NCI-H2196 treated with DMSO at 0.1 percent for 48 hours (cell line): ENCODE results near the gene SYT13.
A peak's percentile ranks its signal among the peaks of the same experiment; 100 is the strongest.
"Not testable (repeated sequence)": the region's sequence is repeated elsewhere in the genome, so short reads cannot be mapped to it uniquely, and the experiment has no call there.

ENCODE experiments used
- DNase-seq: peaks from one replicate; lab custom pipeline; 2025; ENCODE audit not compliant: unreplicated experiment; lab: John Stamatoyannopoulos, UW

The SYT13 gene

DNA sequence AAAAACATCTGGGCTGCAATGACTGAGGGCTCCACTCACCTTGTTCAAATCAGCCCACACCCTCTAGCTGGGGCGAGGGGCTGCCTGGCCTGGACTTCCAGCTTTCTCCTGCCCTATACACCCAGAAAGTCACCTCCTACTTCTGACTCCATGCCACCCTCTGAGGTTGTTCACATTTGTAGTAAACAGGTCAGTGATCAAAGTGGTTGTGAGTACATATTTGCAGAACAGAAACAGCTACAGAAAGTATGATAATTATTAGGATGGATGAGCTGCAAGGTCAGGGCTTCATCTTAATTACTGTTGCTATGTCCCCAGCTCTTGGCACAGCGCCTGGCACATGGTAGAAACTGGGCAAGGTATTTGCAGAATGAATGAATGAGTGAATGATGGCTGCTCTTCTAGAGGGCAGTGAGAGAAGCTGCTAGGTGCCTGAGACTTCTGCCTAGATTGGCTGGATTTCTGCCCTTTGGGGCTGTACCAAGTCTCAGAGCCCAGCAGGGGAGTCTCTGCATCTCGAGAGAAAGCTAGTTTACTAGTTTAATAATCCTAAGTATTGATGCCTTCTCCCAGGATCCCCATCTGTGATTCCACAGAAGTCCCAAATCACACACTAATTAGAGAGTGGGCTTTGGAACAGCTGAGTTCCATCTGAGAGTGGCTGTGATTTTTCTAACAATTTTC, 36.0 kb downstream of the SYT13 start:
- no peak for DNase-seq

DNA sequence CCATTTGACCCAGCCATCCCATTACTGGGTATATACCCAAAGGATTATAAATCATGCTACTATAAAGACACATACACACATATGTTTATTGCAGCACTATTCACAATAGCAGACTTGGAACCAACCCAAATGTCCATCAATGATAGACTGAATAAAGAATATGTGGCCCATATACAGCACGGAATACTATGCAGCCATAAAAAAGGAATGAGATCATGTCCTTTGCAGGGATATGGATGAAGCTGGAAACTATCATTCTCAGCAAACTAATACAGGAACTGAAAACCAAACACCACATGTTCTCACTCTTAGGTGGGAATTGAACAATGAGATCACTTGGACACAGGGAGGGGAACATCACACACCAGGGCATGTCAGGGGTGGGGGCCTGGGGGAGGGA, 36.8 kb downstream of the SYT13 start:
- not testable (repeated sequence) for DNase-seq

DNA sequence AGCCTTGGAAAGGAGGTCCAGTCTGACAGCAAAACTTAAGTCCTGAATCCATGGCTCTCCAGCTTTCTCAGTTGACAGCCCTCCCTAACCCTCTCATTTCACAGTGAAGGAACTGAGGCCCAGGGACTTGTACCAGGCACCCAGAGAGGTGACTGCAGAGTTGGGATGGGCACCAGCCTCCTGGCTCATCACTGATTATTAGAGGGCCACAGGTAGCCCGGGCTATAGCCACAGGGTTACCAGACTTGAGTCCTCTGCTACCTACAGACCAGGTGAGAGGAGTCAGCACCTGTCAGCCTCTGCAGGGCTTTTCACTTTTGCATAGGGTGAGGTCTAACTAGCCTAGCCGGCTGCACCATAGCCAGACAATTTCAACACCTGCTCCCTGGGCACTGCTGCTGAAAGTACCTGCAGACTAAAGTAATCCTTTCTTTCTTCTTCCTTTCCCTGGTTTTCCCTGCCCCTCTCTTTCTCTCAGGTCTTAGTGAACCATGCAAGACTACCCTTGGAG, 37.6 kb downstream of the SYT13 start:
- no peak for DNase-seq

DNA sequence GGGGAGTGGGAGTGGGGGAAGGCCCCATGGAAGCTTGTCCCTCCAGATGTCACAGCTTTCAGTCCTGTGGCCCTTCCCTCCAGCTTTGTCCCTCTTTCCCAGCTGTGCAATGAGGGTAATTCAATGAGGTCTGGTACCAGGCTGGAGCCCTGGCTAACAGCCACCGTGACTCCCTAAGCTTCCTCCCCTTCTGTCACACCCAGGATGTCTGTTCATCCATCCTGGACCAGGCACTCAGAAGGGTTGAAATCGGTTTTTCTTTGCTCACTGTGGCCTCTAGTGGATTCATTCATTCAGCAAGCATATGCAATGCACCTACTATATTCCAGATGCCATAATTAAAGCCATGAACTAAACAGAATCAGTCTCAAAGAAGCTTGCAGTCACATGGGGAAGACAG, 38.7 kb downstream of the SYT13 start:
- no peak for DNase-seq

DNA sequence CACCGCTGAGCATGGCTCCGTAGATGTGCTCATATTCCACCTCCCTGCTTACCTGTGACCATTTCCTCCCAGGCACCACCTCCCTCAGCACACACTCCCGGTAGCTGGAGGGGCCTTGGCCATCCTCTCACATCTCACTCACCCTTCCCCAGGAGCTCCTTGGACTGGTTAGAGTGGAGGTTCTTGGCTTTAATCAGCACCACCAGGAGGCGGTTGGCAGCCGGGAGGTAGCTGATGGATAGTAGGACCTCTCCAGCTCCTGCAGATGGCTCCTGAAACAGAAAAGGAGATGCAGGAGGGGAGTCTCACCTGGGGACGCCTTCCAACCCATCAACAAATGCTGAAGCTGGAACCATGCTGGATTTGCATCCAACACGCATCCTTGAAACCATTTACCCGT, 39.9 kb downstream of the SYT13 start:
- DNase-seq = no peak

DNA sequence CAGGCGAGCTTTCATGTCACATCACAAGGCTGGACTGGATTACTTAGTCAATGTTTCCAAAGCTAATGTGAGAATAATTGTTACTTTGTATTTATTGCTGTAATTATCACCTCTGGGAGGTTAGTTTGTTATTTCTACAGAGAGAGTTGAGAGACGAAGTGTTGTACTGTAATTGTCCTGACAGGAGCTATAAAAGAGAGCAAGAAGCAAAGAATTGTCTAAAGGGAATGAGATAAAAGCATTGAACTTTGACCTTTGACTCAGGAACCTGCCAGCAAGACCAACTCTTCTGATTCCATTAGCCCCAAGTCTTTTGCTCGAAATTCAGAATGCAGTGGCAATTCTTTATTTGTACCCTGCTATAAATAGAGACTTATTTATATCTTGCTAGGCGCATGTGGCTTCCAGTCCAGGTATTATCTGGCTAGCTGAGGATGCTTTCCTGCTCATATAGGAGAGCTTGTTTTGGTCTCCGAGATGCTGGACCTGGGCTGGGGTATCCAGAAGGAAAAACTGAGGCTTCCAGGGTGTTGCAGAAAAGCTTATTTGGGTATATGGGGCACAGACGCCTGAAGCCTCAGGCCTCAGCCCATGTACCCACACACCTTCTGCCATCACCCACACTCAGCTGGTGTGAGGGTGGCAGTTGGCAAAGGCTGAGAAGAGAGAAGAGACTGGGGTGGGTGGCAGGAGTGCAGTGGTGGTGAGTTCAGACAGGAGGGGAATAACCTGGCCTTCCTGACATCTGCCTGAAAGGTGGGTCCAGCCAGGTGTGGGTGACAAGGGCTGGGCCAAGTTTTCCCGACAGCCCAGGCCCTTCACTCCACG, 40.7 kb downstream of the SYT13 start:
- no peak for DNase-seq

DNA sequence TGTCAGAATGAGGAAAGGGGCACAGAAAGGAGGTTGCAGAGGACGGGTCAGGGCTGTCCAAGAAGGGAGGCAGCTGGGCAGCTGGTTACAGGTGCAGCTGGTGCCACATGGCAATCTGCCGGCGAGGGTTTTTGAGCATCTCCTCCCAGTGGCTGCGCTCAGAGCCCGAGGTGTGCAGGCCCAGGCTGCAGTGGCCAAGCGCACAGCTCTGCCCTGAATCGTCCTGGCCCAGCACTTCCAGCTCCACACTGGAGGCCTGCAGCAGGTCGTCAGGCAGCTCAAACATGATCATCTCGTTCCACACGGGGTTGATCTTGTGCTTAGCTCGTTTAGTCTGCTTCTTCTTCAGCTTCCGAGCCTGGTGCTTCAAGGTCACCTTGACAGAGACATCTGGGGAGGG, 42.2 kb downstream of the SYT13 start:
- no peak for DNase-seq

DNA sequence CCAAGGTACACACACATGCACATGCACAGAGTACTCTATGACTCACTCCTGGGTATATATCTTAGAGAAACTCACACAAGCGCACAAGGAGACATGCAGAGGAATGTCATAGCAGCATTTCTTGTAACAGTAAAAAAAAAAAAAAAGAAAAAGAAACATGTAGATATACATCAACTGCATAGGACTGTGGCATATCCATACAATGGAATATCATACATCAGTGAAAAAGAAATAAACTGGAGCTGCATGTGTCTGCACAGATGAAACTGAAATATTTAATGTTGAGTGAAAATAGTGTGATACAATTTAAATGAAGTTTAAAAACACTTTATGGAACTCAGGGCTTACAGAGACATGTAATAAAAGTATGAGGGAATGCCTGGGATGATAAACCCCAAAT, 46.4 kb downstream of the SYT13 start:
- DNase-seq = no peak

DNA sequence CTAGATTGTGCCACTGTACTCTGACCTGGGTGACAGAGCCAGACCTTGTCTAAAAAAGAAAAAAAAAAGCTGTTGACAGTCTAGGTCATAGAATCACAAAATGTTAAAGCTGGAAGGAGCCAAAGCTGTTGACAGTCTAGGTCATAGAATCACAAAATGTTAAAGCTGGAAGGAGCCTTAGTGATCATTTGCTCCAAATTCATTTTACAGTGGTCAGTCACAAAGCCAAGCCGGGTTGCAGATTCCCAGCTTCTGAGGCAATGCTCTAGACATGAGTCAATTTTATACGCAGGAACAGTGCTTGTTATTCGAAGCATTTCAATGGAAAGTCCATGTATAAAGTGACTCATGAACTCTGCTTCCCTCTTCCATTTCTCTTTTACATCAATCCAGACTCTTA, 47.4 kb downstream of the SYT13 start:
- DNase-seq = no peak

DNA sequence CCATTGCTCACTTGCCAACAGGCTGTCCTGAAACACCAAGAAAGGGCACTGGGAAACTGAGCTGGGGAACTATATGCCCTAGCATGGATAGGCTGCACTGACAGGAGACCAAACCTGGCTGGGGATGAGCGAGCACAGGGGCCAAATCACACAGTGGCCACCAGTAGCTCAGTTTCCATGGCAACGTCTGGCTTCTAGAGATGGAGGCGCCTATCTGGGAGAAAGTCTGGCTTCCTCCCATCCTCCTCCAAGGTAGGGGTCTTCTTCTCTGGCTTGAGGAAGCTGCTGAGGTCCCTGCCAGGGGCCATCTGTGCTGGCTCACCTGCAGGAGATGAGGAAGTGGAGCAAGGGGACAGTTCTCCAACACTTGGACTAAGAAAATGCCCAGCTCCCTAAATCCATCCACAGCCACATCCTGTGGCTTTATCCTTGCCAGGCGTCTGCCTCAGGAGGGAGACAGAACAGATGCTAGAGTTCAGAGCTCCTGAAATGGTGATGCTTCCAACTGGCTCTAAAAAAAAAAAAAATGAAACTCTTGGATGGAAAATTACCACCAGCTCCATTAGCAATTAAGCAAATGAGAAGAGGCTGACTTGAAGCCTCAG, 48.3 kb downstream of the SYT13 start:
- no peak for DNase-seq

DNA sequence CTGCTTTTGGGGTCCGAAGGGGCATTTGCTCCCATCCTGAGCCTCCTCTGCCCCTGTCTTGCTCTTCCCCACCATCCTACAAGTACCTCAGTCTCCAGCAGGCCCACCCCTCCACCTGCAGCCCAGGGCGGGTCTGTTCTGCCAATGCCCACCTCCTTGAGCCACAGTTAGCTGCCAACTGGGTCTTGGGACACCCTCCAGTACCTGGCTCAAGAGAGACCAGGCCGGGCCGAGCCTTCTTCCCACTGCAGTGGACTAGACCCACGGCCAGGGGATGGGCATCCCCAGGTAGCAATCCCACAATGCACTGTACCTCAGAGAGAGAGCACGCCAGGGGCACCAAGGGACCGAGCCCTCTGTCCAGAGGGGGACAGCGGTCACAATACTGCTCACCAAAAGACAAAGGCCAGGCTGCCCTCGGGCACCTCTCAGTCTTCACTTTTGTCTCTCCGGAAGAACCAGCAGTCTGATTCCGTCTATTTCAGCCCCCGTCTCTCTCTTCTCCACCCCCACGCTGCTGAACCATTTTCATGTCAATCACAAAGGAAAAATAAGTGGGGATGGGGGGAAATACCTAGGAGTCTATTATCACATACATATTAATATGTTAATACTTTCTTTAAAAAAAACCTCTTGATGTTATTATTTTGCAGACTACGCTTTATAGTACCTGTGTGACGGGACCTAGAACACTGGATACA, 51.7 kb downstream of the SYT13 start:
- DNase-seq = no peak

DNA sequence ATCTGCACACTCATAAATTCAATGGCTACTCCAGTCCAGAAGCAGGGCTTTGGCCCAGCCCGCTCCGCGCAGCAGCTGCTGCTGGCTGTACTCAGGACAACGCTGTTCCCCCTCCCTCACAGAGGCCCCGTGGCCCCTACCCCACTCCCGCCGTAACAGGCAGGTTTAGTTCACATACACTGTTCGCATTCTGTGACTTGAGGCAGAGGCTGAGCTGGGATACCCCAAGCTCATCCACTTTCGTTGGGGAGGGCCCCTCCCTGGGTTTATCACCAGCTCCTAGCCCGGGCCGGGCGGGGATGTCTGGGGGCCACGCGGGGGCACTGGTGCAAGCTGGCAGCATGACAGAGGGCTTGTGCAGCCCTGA, 52.4 kb downstream of the SYT13 start:
- no peak for DNase-seq

DNA sequence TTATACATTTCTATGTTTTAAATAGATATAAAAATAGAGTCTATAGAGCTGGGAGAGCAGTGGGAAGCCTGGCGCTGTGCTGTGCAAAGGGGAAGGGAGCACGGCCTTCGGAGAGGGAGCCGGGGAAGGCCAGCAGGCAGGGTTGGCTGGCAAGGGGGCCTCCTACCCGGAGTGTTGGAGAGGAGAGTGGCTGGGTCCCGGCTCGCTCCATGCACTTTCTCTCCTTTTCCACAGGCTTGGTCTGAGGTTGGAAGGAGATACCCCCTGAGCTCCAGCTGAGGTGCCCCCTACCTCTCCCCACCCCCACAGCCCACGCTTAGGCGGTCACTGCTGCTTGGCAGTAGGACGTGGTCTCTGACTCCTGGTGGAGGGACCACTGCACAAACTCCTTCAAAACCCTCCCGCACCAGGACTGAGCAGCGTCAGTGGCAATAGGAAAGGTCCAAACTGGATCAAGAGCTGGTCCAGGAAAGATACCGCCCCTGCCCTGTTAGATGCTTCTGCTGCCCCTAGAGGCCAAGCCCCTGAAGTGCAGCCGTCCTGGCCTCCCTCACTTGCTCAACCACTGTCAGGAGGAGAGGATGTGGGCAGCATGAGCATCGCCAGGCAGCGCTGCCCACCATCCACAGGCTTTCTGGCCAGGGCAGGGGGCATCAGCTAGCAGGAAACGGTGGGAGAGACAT, 52.9 kb downstream of the SYT13 start:
- DNase-seq = peak; percentile 21

DNA sequence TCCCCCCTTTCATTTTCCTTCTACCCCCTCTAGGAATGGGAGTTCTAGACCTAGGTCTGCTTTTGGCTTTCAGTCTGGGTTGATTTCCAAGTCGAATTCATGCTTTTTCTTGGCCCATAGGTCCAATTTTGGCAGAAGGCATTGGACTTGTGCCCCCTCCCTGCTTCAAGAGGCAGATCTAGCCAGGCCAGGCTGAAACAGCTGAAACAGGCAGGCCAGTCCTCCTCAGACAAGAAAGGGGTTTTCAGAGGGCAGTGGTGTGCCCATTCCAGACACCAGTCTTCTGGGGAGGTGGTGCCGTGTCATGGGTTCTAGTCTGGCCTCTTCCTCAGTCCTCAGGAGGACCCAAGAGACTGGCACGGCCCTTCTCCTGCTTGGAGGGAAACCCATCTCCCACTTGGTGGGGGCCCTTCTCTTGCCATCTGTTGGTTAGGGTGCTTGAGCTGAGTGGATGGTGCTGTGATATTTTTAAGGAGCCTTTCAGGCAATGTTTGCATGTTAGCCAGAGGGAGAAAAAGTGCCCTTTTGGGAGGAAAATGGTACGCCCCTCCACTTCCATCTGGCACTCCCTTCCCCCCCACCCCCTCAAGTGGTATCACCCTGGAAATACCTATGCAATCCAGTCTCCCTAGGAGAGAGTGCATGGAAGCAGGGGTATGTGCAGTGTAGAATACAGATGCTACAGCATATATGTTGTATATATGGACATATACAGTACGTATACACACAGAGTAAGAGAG, 53.6 kb downstream of the SYT13 start:
- no peak for DNase-seq

DNA sequence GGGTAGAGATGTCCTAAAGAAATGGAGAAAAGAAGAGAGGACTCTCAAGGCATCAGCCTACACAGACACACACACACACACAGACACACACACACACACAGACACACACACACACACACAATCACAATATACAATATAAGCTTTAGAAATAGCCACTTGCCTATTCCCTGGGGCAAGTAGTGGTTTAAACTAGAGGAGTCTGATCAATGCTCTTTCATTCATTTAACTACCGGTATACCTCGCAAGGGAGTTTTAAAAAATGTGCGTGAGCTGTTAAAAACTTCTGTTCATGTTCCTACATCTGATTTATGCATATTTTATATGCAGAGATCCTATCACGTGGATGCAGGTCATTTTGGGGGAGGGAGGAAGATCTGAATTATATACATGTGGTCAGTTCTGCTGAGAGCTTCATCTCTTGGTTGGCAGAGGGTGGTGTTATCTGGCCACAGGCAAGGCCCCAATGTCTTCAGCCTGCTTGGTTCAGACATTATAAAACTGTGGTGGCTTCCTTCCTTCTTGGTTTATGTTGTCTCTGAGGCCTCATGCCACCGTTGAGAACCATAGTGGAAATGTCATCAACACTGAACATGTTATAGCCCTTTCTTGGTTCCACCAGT, 56.6 kb downstream of the SYT13 start:
- DNase-seq = no peak

DNA sequence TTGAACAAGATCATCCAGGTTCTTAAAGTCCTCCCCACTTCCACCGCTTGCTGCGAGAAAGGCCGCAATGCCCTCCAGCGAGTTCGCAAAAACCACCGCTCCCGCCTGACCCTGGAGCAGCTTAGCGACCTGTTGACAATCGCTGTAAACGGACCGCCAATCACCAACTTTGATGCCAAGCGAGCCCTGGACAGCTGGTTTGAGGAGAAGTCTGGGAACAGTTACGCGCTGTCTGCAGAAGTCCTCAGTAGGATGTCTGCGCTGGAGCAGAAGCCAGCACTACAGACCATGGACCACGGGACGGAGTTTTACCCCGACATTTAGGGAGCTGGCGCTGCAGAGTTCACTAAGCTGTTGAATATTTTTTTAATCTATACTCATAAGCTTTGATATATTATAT, 58.3 kb downstream of the SYT13 start:
- DNase-seq = no peak

DNA sequence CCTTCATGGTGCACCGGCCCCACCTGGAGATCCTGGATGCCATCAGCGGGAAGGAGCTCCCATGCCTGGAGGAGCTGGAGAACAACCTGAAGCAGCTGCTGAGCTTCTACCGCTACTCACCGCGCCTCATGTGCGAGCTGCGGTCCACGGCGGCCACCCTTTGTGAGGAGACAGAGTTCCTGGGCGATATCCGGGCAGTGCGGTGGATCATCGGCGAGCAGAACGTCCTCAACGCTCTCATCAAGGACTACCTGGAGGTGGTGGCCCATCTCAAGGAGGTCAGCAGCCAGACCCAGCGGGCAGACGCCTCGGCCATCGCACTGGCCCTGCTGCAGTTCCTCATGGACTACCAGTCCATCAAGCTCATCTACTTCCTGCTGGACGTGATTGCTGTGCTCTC, 59.2 kb downstream of the SYT13 start:
- DNase-seq = no peak

DNA sequence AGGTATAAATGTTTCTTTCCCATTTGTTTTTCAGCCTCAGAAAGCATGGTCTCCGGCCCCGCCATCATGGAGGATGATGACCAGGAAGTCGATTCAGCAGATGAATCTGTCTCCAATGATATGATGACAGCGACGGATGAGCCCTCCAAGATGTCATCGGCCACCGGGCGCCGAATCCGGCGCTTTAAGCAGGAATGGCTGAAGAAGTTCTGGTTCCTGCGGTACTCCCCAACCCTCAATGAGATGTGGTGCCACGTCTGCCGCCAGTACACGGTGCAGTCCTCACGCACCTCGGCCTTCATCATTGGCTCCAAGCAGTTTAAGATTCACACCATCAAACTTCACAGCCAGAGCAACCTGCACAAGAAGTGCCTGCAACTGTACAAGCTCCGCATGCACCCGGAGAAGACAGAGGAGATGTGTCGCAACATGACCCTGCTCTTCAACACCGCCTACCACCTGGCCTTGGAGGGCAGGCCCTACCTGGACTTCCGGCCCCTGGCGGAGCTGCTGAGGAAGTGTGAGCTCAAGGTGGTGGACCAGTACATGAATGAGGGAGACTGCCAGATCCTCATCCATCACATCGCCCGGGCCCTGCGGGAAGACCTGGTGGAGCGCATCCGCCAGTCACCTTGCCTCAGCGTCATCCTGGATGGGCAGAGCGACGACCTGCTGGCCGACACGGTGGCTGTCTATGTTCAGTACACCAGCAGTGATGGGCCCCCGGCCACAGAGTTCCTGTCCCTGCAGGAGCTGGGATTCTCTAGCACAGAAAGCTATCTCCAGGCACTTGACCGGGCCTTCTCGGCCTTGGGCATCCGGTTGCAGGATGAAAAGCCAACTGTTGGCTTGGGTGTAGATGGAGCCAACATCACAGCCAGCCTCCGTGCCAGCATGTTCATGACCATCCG, 59.9 kb downstream of the SYT13 start:
- no peak for DNase-seq

DNA sequence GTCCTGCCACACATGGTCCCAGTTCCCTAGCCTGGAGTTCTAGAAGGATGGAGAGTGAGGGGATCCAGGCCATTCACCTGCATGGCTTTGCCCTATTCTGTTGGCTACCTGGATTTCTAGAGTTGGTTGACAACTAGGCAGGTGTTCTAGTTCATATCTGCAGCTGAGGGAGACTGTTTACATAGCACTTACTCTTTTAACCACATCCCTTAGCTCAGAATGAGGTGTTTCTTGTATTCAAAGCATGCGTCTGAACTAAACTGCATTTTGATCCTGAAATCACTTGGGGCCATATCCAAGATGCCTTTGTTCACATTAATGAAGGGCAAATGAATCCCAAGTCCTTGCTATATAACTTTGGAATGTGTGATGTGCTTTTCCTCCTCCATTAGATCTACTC, 60.9 kb downstream of the SYT13 start:
- DNase-seq = peak; percentile 52
